ENCODE measurements around the gene MOB1A. TPM values are rescaled to one million over a fixed set of nuclear protein-coding genes. Genes with fewer than 3 reads are reported as not detected.
A peak's percentile ranks its signal among the peaks of the same experiment; 100 is the strongest.

The MOB1A gene
- polyA plus RNA-seq, 1 donor from 2014 or later = 39.2 TPM

- H3F3A ChIP-seq (ENCODE audit: insufficient read depth, low read length, poor library complexity, severe bottlenecking) = peaks cover 3% of the 10 kb centered on the region
- peak overlapping the region; percentile 55 for H3K4me2 ChIP-seq (ENCODE audit: low read length)
- peak overlapping the region; percentile 80 for H3K27ac ChIP-seq (ENCODE audit: low read length)
- H3K4me3 ChIP-seq (ENCODE audit: low read length) = peak overlapping the region; percentile 90
- H2AFZ ChIP-seq (ENCODE audit: low read depth, low read length) = peak overlapping the region; percentile 3
- TF ChIP-seq SMC3 (conservative IDR thresholded peaks at IDR 0.05; ENCODE audit: poor library complexity) = no peak
- peak; percentile 81 for TF ChIP-seq CTCF (IDR thresholded peaks at IDR 0.05; ENCODE audit: poor library complexity, severe bottlenecking)
- peak; percentile 33 for TF ChIP-seq RAD21 (conservative IDR thresholded peaks at IDR 0.05)
- peaks cover 39% of the 10 kb centered on the region for H3K79me2 ChIP-seq (replicated peaks; ENCODE audit: insufficient read depth, low read length)
- H3K27me3 ChIP-seq (ENCODE audit: insufficient read depth, low read depth, low read length) = no peaks in the 10 kb centered on the region
- H3K9ac ChIP-seq (ENCODE audit: low read length) = peak overlapping the region; percentile 86
- H3K9me2 ChIP-seq (ENCODE audit: insufficient read depth, low read length) = no peaks in the 10 kb centered on the region
- H3K36me3 ChIP-seq (ENCODE audit: insufficient read depth, low read length) = no peaks in the 10 kb centered on the region
- no peaks in the 10 kb centered on the region for H3K9me3 ChIP-seq (ENCODE audit: low read length)
- H4K20me1 ChIP-seq (ENCODE audit: insufficient read depth) = no peaks in the 10 kb centered on the region
These were observed 585 bp upstream of the MOB1A start for GRCh38 chr2:74179063-74179865.

- H3K4me3 ChIP-seq (ENCODE audit: low read length) = peak overlapping the region; percentile 90
- H3K36me3 ChIP-seq (ENCODE audit: insufficient read depth, low read length) = no peaks in the 10 kb centered on the region
- H3K27ac ChIP-seq (ENCODE audit: low read length) = peak overlapping the region; percentile 80
- H3K79me2 ChIP-seq (replicated peaks; ENCODE audit: insufficient read depth, low read length) = peaks cover 46% of the 10 kb centered on the region
- H3F3A ChIP-seq (ENCODE audit: insufficient read depth, low read length, poor library complexity, severe bottlenecking) = peaks cover 3% of the 10 kb centered on the region
- H3K9me2 ChIP-seq (ENCODE audit: insufficient read depth, low read length) = no peaks in the 10 kb centered on the region
- peak overlapping the region; percentile 69 for H2AFZ ChIP-seq (ENCODE audit: low read depth, low read length)
- TF ChIP-seq SMC3 (conservative IDR thresholded peaks at IDR 0.05; ENCODE audit: poor library complexity) (no peak), MXI1 (conservative IDR thresholded peaks at IDR 0.05; ENCODE audit: poor library complexity, severe bottlenecking) (no peak), CTCF (IDR thresholded peaks at IDR 0.05; ENCODE audit: poor library complexity, severe bottlenecking) (no peak), TAF1 (IDR thresholded peaks at IDR 0.05; ENCODE audit: low read depth) (no peak), EZH2 (IDR thresholded peaks at IDR 0.05; ENCODE audit: borderline replicate concordance, insufficient read depth, low read length, poor library complexity, severe bottlenecking) (no peak), RAD21 (conservative IDR thresholded peaks at IDR 0.05) (no peak), REST (IDR thresholded peaks at IDR 0.05; ENCODE audit: borderline replicate concordance) (no peak)
- no peaks in the 10 kb centered on the region for H4K20me1 ChIP-seq (ENCODE audit: insufficient read depth)
- peak overlapping the region; percentile 96 for H3K4me2 ChIP-seq (ENCODE audit: low read length)
- peak overlapping the region; percentile 86 for H3K9ac ChIP-seq (ENCODE audit: low read length)
- no peaks in the 10 kb centered on the region for H3K27me3 ChIP-seq (ENCODE audit: insufficient read depth, low read depth, low read length)
- no peaks in the 10 kb centered on the region for H3K9me3 ChIP-seq (ENCODE audit: low read length)
These were observed 983 bp downstream of the MOB1A start for GRCh38 chr2:74177696-74178095.

All from neural cell (in vitro differentiated cells).